GM04504 (cell line): ENCODE results near the gene ACTN2.

Experiments
- DNase-seq: peaks from one replicate; pipeline ENCODE4 v3.0.0-alpha.2; 2012; ENCODE audit warnings: low read depth

ACTN2 gene

GRCh38 chr1:236742421-236743160, 56.3 kb downstream of the ACTN2 start:
- no peak for DNase-seq

- no peak for DNase-seq
Observed at GRCh38 chr1:236744533-236744932, 58.2 kb downstream of the ACTN2 start.

DNA sequence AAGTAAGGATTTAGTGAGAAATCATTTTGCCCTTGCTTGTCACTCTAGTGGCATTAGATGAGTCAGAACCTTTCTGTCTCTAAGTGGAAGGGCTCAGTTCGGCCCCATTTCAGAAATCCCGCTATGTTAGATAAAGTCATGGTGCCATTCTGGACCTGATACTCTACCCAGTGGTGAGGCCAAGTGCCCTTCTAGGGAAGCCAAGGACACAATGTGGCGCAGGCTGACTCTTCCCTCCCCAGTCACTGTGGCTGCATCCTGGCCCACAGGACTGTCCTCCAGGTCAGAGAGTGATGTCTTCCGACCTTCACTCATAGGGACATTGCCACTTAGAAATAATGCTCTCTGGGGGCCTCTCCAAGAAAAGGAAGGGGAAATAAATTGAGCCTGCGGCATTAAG, 60.5 kb downstream of the ACTN2 start:
- DNase-seq = no peak

- no peak for DNase-seq
Observed at GRCh38 chr1:236747311-236747985, 61.1 kb downstream of the ACTN2 start.

GRCh38 chr1:236748268-236748870, 62.1 kb downstream of the ACTN2 start:
- no peak for DNase-seq

- no peak for DNase-seq
Observed at GRCh38 chr1:236750928-236751327, 64.6 kb downstream of the ACTN2 start.

- DNase-seq = no peak
Observed at GRCh38 chr1:236751385-236751784, 65.1 kb downstream of the ACTN2 start.

GRCh38 chr1:236751935-236752334, 65.6 kb downstream of the ACTN2 start:
- no peak for DNase-seq

- peak; percentile 3 for DNase-seq
Observed at GRCh38 chr1:236753516-236753915, 67.2 kb downstream of the ACTN2 start.

DNA sequence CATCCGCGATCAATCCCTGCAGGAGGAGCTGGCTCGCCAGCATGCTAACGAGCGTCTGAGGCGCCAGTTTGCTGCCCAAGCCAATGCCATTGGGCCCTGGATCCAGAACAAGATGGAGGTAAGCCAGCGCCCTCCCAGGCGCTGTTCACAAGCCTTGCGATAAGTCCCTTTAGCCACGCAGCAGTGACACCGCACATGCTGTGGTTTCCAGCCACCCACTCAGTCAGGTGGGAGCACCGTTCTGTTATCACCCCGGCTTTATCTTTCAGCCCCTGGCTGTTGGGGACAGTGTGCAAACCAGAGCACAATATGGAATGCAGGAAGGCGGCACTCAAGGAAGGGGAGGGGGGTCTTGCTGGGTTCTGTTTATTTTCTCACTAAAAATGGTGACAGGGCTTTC, 67.7 kb downstream of the ACTN2 start:
- DNase-seq = no peak

DNA sequence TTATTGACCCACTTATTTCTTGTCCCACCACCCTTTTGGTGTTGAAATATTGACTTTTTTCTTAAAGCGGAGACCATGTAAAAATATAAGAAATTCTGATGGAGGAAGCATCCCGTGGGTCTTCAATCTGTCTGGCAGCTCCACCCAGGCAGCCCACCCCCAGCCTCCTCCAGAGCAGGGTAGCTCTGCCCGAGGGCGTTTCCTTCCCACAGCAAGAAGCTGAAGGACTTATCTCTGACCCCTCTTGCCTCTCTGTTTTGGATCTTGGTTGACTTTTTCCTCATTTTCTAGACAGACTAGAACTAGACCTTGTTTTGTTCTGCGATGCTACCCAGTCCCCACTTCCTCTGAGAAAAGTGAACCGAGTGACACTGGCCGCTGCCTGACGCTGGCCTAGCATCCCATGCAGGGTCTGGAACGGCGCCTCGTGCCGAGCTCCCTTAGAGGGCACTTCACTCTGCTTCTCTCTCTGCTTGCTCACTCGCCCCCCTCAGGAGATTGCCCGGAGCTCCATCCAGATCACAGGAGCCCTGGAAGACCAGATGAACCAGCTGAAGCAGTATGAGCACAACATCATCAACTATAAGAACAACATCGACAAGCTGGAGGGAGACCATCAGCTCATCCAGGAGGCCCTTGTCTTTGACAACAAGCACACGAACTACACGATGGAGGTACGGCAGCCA, 68.4 kb downstream of the ACTN2 start:
- no peak for DNase-seq

- DNase-seq = no peak
Observed at GRCh38 chr1:236757640-236758039, 71.3 kb downstream of the ACTN2 start.

DNA sequence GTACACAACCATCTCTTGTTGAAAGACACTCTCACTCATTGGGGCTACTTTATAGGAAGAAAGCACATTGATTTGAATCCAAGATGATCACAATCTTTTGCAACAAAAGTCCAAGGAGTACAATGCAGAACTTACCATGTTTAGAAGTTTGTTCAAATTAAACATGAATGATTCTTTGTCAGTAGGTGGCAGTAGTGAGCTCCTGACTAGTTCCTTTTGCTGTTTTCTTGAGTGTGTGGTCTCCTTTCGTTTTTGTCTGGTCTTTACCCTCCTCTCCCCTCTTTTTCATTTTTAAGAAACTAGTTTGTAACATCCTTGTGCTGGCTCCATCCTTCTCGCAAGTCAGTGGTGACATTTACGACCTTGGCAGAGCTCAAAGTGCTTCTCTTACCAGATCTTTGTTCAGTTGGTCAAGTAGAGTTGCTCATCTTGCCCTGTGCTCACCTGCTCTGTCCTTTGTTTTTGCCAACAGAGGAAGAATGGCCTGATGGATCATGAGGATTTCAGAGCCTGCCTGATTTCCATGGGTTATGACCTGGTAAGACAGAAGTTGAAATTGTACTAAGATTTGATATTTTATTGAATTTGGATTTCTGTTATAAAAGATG, 73.1 kb downstream of the ACTN2 start:
- DNase-seq = peak; percentile 11

DNA sequence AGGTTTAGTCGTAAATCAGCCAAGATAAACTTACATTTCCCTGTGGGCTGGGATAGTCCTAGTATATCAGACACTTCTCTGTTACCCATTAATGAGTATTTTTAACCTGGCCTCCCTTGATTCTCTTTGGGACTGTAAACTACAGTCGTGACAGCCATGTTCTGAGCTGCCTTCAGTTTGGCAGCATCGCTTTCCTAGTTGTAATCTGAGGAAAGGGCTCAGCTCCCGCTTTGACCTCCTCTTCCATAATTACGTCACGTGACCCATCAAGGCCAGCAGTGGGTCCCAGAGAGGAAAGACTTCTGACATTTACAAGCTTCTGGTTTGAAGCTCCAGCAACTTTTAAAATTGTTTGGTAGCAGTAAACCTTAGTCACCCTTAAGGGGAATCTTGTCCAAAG, 74.2 kb downstream of the ACTN2 start:
- no peak for DNase-seq

- DNase-seq = no peak
Observed at GRCh38 chr1:236760986-236761385, 74.7 kb downstream of the ACTN2 start.

DNA sequence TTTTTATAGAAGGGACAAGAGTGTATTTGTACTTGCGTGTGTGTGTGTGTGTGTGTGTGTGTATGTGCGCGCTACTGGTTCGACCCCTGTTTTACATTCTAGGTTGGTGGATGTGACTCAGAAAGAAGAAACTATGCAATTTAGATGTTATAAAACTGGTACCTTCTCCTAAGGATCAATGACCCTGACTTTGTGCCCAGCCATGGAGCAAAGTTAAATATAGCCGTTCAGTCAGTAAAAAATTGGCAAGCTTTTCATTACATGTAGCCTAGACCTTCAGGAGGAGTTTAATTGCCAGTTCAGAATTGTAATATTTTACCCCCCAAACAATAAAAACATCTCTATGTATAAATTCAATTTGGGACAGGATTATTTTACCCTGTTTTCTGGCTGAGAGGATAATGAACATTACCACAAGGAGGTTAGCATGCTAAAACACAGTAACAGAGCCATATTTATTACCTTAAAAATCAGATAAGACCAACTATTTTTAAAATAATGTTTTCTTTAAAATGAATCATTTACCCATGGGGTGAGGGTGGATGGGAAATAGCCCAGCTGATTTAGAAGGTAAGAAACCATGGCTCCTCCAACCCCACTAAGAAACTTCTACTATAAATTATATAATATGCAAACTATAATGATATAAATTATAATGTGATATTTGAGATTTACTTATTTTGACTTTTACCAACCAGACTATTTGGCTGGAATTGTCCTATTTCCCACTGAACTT, 75.3 kb downstream of the ACTN2 start:
- DNase-seq = no peak

DNA sequence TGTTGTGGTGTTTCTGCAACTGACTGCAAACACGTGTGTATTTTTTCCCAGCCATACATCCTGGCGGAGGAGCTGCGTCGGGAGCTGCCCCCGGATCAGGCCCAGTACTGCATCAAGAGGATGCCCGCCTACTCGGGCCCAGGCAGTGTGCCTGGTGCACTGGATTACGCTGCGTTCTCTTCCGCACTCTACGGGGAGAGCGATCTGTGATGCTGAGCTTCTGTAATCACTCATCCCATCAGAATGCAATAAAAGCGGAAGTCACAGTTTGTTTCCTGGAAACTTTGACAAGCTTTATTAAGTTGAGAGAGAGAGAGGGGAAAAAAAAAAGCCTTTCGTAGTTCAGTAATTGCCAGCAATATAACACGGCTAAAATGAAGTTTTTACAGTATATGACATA, 76.1 kb downstream of the ACTN2 start:
- no peak for DNase-seq

DNA sequence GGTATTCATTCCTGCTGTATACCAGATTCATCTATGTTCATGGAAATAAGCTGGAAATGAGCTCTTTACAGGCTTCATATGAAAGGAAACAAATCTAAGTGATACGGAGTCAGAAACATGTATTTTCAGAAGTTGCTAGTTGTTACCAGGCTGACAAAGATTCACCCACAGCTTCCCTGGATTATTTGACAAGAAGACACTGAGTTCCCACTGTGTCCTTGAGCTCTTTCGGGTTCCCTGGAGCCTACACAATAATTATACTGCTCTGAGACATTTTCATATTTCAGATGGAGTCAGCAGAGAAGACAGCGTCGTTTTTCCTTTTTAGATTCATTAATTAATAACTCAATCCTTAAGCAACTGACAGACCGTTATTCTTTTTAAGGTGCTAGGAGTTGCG, 79.5 kb downstream of the ACTN2 start:
- no peak for DNase-seq

- DNase-seq = no peak
Observed at GRCh38 chr1:236766506-236766905, 80.2 kb downstream of the ACTN2 start.

GRCh38 chr1:236767276-236767675, 81.0 kb downstream of the ACTN2 start:
- no peak for DNase-seq

DNA sequence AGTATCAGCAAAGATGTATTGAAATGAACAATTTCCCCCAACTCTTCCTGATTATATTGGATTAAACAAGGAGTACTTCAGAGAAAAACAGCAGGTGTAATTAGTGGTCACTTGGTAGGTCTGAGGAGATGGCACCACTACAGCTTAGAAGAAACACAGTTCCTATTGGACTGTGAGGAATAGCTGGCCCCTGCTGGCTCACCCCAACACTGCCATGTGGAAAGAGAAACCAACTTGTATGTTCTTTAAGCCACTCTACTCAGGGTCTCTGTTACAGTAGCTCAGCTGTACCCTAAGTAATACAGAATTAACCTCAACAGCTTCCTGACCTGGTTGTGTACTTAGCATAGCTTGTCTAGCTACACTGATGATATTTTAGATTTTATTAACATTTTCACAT, 82.3 kb downstream of the ACTN2 start:
- no peak for DNase-seq

DNA sequence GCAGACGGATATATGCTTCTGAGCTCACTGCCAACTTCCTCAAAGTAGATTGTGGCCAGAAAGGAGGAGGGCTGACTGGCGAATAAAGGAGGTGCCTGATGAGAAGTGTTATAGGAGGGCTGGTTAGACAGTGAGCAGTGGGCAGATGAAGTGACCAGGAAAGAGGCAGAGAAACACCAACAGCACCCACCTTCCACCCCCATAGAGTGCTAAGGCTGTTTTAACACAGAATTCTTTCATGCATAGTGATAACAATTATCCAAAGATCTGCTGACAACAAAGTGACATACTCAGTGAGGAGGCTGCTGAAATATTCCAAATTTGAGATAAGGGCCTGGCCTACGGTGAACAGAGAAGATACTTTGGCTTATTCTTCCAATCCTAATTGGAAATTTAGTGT, 87.6 kb downstream of the ACTN2 start:
- no peak for DNase-seq
